Left ventricle myocardium superior (tissue), 1 donor: ENCODE results near the gene PSD4. TPM values are rescaled to one million over a fixed set of nuclear protein-coding genes. Genes with fewer than 3 reads are reported as not detected.

Source experiments
- ATAC-seq: fragments of 200-7000 bp; cut with Tn5 transposase; one replicate; pipeline ENCODE4 v1.9.1; 2020; ENCODE audit warnings: mild to moderate bottlenecking, moderate library complexity
- DNase-seq: peaks from one replicate; pipeline ENCODE4 v3.0.0-alpha.2; 2020
- intact Hi-C: fragments of 100-400 bp; cut with micrococcal nuclease; formaldehyde crosslinking; loops from one replicate; pipeline ENCODE4 v1.11.0; 2022
- long read RNA-seq: library from polyadenylated mRNA; unstranded; transcript quantifications from one replicate; pipeline ENCODE4 v2.0.0, GENCODE V29; 2021
- total RNA-seq: library from RNA; stranded (reverse); fragmentation: NEBNext Ultra II Directional; extraction: Animal tissue kit (Norgen Biotek cat#: 25700); gene quantifications from one replicate; pipeline ENCODE4 v1.2.1, GENCODE V29; 2021
- donor health status: DM: no; HTN: yes; CAD: no; lungs with severe emphysema.

The PSD4 gene
- 2.9 TPM for total RNA-seq
- long read RNA-seq, partial matches to known transcripts: 1 of 2 reads
- long read RNA-seq, other reads (novel, unspliced or antisense): 1 of 2 reads

GRCh38 chr2:113173542-113174375 is at the start of gene PSD4:
Gene PSD4 (plus strand): TSS chr2:113173971. CDS start chr2:113182457, 8,486 bp downstream.
- DNase-seq (peak; percentile 72), ATAC-seq (peak; percentile 83)
- intact Hi-C loops: no loop called here

- no peak for DNase-seq
- intact Hi-C loops: no loop called here
- ATAC-seq: peak; percentile 46
Observed at GRCh38 chr2:113124181-113124961, 49.4 kb upstream of the PSD4 start.

GRCh38 chr2:113124984-113125855 is 48.6 kb upstream of the PSD4 start:
- ATAC-seq (no peak), DNase-seq (no peak)
- intact Hi-C loops: no loop called here

GRCh38 chr2:113126845-113127645 is 46.7 kb upstream of the PSD4 start, which contains the start of gene IL1RN:
Gene IL1RN (plus strand): TSS chr2:113127598. CDS start chr2:113127625, 27 bp downstream.
- DNase-seq (no peak), ATAC-seq (peak; percentile 59)
- intact Hi-C loops: no loop called here

GRCh38 chr2:113127646-113128570 is 45.9 kb upstream of the PSD4 start:
- ATAC-seq (no peak), DNase-seq (no peak)
- intact Hi-C loops: no loop called here

GRCh38 chr2:113129519-113130078 is 44.2 kb upstream of the PSD4 start:
- DNase-seq (no peak), ATAC-seq (no peak)
- intact Hi-C loops: no loop called here

- DNase-seq (no peak), ATAC-seq (no peak)
- intact Hi-C loops: no loop called here
Observed at GRCh38 chr2:113131352-113132185, 42.2 kb upstream of the PSD4 start.

GRCh38 chr2:113132414-113133021 is 41.3 kb upstream of the PSD4 start:
- DNase-seq (no peak), ATAC-seq (no peak)
- intact Hi-C loops: no loop called here

GRCh38 chr2:113133704-113134598 is 39.8 kb upstream of the PSD4 start:
- DNase-seq (no peak), ATAC-seq (no peak)
- intact Hi-C loops: no loop called here

- intact Hi-C loops: no loop called here
- no peak for DNase-seq
- ATAC-seq: no peak
Observed at GRCh38 chr2:113134717-113135116, 39.1 kb upstream of the PSD4 start.

GRCh38 chr2:113135317-113135716 is 38.5 kb upstream of the PSD4 start:
- intact Hi-C loops: no loop called here
- DNase-seq (no peak), ATAC-seq (no peak)

GRCh38 chr2:113136828-113137775 is 36.7 kb upstream of the PSD4 start:
- ATAC-seq (peak; percentile 34), DNase-seq (no peak)
- intact Hi-C loops: no loop called here

- ATAC-seq (no peak), DNase-seq (no peak)
- intact Hi-C loops: no loop called here
Observed at GRCh38 chr2:113137827-113138226, 35.9 kb upstream of the PSD4 start.
